Thoracic aorta (tissue), 2 donors: Measurements from ENCODE around the gene TRIM59. TPM values are rescaled to one million over a fixed set of nuclear protein-coding genes. Genes with fewer than 3 reads are reported as not detected.

ENCODE experiments used
- ATAC-seq: fragments of 150-250 bp; one replicate; pipeline ENCODE4 v1.8.0; 2017; ENCODE audit warnings: low read depth; ENCODE audit not compliant: insufficient number of reproducible peaks, low FRiP score
- DNase-seq: peaks from one replicate; pipeline ENCODE4 v3.0.0-alpha.2; 2020; ENCODE audit warnings: low spot score
- H3K27ac ChIP-seq, 2 donors: fragments of 200-600 bp; sonication (generic); 1 replicate in 1 of 2; 2 replicates in 1 of 2; pipeline ENCODE4 v1.5.1; 2016; ENCODE audit warnings: mild to moderate bottlenecking in 2 of 2, moderate library complexity in 2 of 2
- H3K27me3 ChIP-seq: fragments of 200-600 bp; sonication (generic); replicated peaks from 2 replicates; pipeline ENCODE4 v1.6.0; 2016; ENCODE audit warnings: mild to moderate bottlenecking; ENCODE audit not compliant: insufficient read depth
- H3K36me3 ChIP-seq: fragments of 200-600 bp; sonication (generic); one replicate; pipeline ENCODE4 v1.5.1; 2016
- H3K4me1 ChIP-seq, 2 donors: fragments of 200-600 bp; sonication (generic); 1 replicate in 1 of 2; 2 replicates in 1 of 2; pipeline versions ENCODE4 v1.5.1 to v1.6.0; 2016; ENCODE audit warnings: low read depth in 2 of 2, mild to moderate bottlenecking in 1 of 2; ENCODE audit not compliant: control insufficient read depth in 1 of 2
- H3K4me3 ChIP-seq: fragments of 200-600 bp; sonication (generic); 2 replicates; pipeline ENCODE4 v1.5.1; 2016; ENCODE audit warnings: mild to moderate bottlenecking
- H3K9me3 ChIP-seq: fragments of 200-600 bp; sonication (generic); 2 replicates; pipeline ENCODE4 v1.5.1; 2016
- total RNA-seq, 2 donors: library from RNA; depleted of rRNA; stranded (reverse); fragments of >200 nt; gene quantifications; one replicate each; pipeline versions ENCODE4 v1.1.0 to v1.2.3, GENCODE V29; 2016
- TF ChIP-seq, protein P1 (sequence below): fragments of 200-600 bp; sonication (generic); IDR thresholded peaks from one replicate; pipeline ENCODE4 v1.5.1; 2019; ENCODE audit warnings: antibody characterized with exemption

TRIM59 gene
- total RNA-seq, 2 donors from 2014 or later, result 4.1 to 5.3 TPM

DNA sequence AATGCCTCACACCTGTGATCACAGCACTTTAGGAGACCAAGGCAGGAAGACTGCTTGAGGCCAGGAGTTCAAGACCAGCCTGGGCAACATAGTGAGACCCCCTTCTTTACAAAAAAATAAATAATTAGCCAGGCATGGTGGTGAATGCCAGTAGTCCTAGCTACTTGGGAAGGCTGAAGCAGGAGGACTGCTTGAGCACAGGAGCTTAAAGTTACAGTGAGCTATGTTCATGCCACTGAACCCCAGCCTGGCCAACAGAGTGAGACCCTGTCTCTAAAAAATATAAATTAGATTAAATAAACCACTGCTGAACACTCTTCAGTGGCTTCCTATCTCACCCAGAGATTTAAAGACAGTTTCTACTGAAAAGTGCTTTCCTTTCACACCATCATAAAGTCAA, 56.8 kb downstream of the TRIM59 start:
- no peaks in the 10 kb centered on the region for H3K27me3 ChIP-seq
- H3K4me1 ChIP-seq, result peaks cover 0 to 6% of the 10 kb centered on the region in 2 donors
- DNase-seq (no peak), ATAC-seq (no peak)
- no peaks in the 10 kb centered on the region for H3K9me3 ChIP-seq
- no peak overlapping the region for H3K27ac ChIP-seq
- TF ChIP-seq, protein P1, sequence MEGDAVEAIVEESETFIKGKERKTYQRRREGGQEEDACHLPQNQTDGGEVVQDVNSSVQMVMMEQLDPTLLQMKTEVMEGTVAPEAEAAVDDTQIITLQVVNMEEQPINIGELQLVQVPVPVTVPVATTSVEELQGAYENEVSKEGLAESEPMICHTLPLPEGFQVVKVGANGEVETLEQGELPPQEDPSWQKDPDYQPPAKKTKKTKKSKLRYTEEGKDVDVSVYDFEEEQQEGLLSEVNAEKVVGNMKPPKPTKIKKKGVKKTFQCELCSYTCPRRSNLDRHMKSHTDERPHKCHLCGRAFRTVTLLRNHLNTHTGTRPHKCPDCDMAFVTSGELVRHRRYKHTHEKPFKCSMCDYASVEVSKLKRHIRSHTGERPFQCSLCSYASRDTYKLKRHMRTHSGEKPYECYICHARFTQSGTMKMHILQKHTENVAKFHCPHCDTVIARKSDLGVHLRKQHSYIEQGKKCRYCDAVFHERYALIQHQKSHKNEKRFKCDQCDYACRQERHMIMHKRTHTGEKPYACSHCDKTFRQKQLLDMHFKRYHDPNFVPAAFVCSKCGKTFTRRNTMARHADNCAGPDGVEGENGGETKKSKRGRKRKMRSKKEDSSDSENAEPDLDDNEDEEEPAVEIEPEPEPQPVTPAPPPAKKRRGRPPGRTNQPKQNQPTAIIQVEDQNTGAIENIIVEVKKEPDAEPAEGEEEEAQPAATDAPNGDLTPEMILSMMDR, result no peak
- H3K4me3 ChIP-seq, result no peak overlapping the region
- H3K36me3 ChIP-seq, result no peaks in the 10 kb centered on the region

DNA sequence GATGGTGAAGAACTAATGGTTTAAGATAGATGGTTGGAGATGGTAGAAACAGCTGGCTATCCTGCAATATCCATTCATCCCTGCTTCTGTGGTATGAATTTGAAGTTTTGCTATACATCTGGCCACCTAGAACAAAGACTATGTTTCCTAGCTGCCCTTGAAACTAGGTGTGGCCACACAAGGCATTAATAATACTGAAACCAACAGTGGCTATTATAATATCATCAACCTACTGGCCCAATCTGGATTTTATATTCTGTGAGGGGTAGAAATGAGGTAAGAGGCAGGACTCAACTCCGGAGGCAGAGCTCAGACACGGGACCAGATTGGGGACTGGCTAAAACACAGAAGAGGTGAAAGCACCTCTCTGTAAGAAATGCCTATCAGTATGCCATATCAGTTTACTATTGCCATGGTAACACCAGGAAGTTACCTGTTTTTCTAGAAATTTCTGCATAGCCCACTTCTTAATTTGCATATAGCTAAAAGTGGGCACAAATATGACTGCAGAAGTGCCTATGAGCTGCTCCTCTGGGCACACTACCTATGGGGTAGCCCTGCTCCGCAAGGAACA, 58.9 kb downstream of the TRIM59 start:
- Histone ChIP-seq H3K27me3 (no peaks in the 10 kb centered on the region), H3K36me3 (no peaks in the 10 kb centered on the region), H3K4me3 (no peak overlapping the region), H3K4me1 (no peaks in the 10 kb centered on the region), H3K27ac (no peak overlapping the region), H3K9me3 (no peaks in the 10 kb centered on the region)
- DNase-seq (no peak), ATAC-seq (no peak)
- TF ChIP-seq, protein P1, result no peak

Other genes starting within 250 kb of the TRIM59 start
- gene C3orf80, start 224.4 kb downstream of the TRIM59 start, total RNA-seq, result 1 to 10 TPM; 1.1 to 1.6 TPM
- gene IFT80, start 50.6 kb downstream of the TRIM59 start, total RNA-seq, result 10 to 100 TPM; 44.1 to 61.4 TPM
- 10 to 100 TPM; 70.2 to 97.2 TPM for gene SMC4, start 50.1 kb downstream of the TRIM59 start, total RNA-seq
- gene KPNA4, start 115.8 kb upstream of the TRIM59 start, total RNA-seq, result 10 to 100 TPM; 24.2 to 58.1 TPM
- under 1 TPM in 1 of 2 donors, not detected in 1; 0.85 TPM for gene ARL14, start 227.4 kb upstream of the TRIM59 start, total RNA-seq